K562 (cell line): ENCODE results near the gene PASD1. TPM values are rescaled to one million over a fixed set of nuclear protein-coding genes. Genes with fewer than 3 reads are reported as not detected.

Experiments
- CBX3 ChIP-seq, 2 experiments: IDR thresholded peaks; 1 replicate in 1 of 2; 2 replicates in 1 of 2; pipeline ENCODE4 v1.6.1; 2012; ENCODE audit warnings: inconsistent platforms in 2 of 2, low read length in 2 of 2, borderline replicate concordance in 1 of 2, control low read depth in 1 of 2
- CTBP1 ChIP-seq: fragments of 450-650 bp; IDR thresholded peaks from 2 replicates; pipeline ENCODE4 v1.6.1; 2016; ENCODE audit warnings: borderline replicate concordance
- ETV5 ChIP-seq: sonication (generic); formaldehyde crosslinking; IDR thresholded peaks from 2 replicates; pipeline ENCODE4 v1.4.0; 2020; ENCODE audit warnings: low read depth, mild to moderate bottlenecking, missing genetic modification reagents
- LARP7 ChIP-seq: fragments of 450-650 bp; IDR thresholded peaks from 2 replicates; pipeline ENCODE4 v1.6.1; 2016
- MECOM ChIP-seq: fragments of 250-450 bp; sonication (Bioruptor Pico); IDR thresholded peaks from 2 replicates; pipeline ENCODE4 v1.8.0; 2022; ENCODE audit warnings: inconsistent platforms
- MTA1 ChIP-seq: fragments of 450-650 bp; IDR thresholded peaks from 2 replicates; pipeline ENCODE4 v1.6.1; 2017; ENCODE audit warnings: borderline replicate concordance
- NFE2 ChIP-seq: IDR thresholded peaks from 2 replicates; pipeline ENCODE4 v1.6.1; 2014; ENCODE audit warnings: antibody characterized with exemption, low read depth
- NR2C2 ChIP-seq, 2 experiments: fragments of 200-800 bp in 1 of 2; sonication (Bioruptor generic) in 1 of 2; sonication (generic) in 1 of 2; formaldehyde crosslinking in 1 of 2; IDR thresholded peaks; 2 replicates each; pipeline versions ENCODE4 v1.6.1 to v1.8.0; 2016 to 2022; ENCODE audit warnings: mild to moderate bottlenecking in 1 of 2, missing compliant biosample characterization in 1 of 2, missing genetic modification characterization in 1 of 2, missing genetic modification reagents in 1 of 2
- TARDBP ChIP-seq: fragments of 450-650 bp; IDR thresholded peaks from 2 replicates; pipeline ENCODE4 v1.6.1; 2016
- ZBTB40 ChIP-seq, 2 experiments: fragments of 450-650 bp in 1 of 2; sonication (generic) in 1 of 2; formaldehyde crosslinking in 1 of 2; IDR thresholded peaks; 2 replicates each; pipeline versions ENCODE4 v1.7.1 to v1.9.0; 2016 to 2022; ENCODE audit warnings: inconsistent platforms in 1 of 2, mild to moderate bottlenecking in 1 of 2, missing genetic modification reagents in 1 of 2
- ZNF217 ChIP-seq: sonication (generic); formaldehyde crosslinking; IDR thresholded peaks from 2 replicates; pipeline ENCODE4 v1.8.0; 2022; ENCODE audit warnings: mild to moderate bottlenecking, missing genetic modification reagents
- ZNF507 ChIP-seq: conservative IDR thresholded peaks from 2 replicates; pipeline ENCODE4 v1.6.1; 2017; ENCODE audit warnings: missing genetic modification characterization, missing compliant biosample characterization
- ZNF551 ChIP-seq: fragments of 250-450 bp; sonication (Bioruptor Pico); IDR thresholded peaks from 2 replicates; pipeline ENCODE4 v1.5.0; 2021; ENCODE audit warnings: mild to moderate bottlenecking, moderate library complexity
- ZNF644 ChIP-seq: fragments of 200-800 bp; sonication (Bioruptor generic); IDR thresholded peaks from 2 replicates; pipeline ENCODE4 v1.6.1; 2016; ENCODE audit warnings: low read depth, missing genetic modification characterization, missing compliant biosample characterization
- polyA plus RNA-seq, 8 experiments: library from polyadenylated mRNA; depleted of rRNA in 4 of 8; stranded (reverse) in 5 of 8; unstranded in 3 of 8; fragments of >200 nt; fragmentation: Nextera tagmentation in 2 of 8; fragmentation: Illumina TruSeq in 1 of 8; extraction: Ambion mirVana in 2 of 8; extraction: Trizol in 1 of 8; gene quantifications; 2 replicates each; pipeline versions ENCODE4 v1.2.1 to v1.2.3, GENCODE V29; 2011 to 2014; ENCODE audit warnings: inconsistent platforms in 1 of 8, missing spikeins in 1 of 8
- total RNA-seq, 7 experiments: library from RNA; depleted of rRNA in 6 of 7; stranded (reverse); fragments of >200 nt in 6 of 7; fragmentation: Illumina TruSeq in 2 of 7; extraction: Trizol in 2 of 7; gene quantifications; 2 replicates each; pipeline versions ENCODE4 v1.2.1 to v1.2.3, GENCODE V29; 2011 to 2021; ENCODE audit warnings: low replicate concordance in 1 of 7
- TF ChIP-seq, protein P1 (sequence below): fragments of 250-450 bp; sonication (Bioruptor Pico); IDR thresholded peaks from 2 replicates; pipeline ENCODE4 v1.5.0; 2021; ENCODE audit warnings: mild to moderate bottlenecking, borderline replicate concordance
- TF ChIP-seq, protein P2 (sequence below): fragments of 450-650 bp; IDR thresholded peaks from 2 replicates; pipeline ENCODE4 v1.6.1; 2016; ENCODE audit warnings: antibody characterized with exemption

PASD1 gene
- total and polyA plus RNA-seq, 9 of the 15 experiments (the other 6 are each of a cell fraction or from before 2014, with no cell fraction given) = 1.7 to 12.8 (median 9.6) TPM

- TF ChIP-seq ZNF507 (no peak), MECOM (CRISPR knock-in tag) (peak; percentile 45; the same call in 1 of the 2 replicates), CBX3 (IDR thresholded peaks at IDR 0.05; ENCODE audit: borderline replicate concordance in 1 of 2, low read length in 2 of 2) (0 out of 3 replicates have a peak, but pooled peaks of 1 of the 2 experiments have one; percentile 19), CTBP1 (peak; percentile 86), ZNF644 (tag) (no peak), ETV5 (CRISPR knock-in tag) (no peak), ZNF551 (CRISPR knock-in tag) (no peak), NR2C2 (CRISPR knock-in tag; IDR thresholded peaks at IDR 0.05) (no peak), NR2C2 (tag; IDR thresholded peaks at IDR 0.05) (no peak), TARDBP (no peak), ZBTB40 (IDR thresholded peaks at IDR 0.05) (no peak), ZBTB40 (CRISPR knock-in tag; IDR thresholded peaks at IDR 0.05) (no peak), MTA1 (no peak), LARP7 (no peak), NFE2 (0 out of 2 replicates have a peak, but pooled peaks have one; percentile 41), ZNF217 (no peak)
- TF ChIP-seq, protein P1, sequence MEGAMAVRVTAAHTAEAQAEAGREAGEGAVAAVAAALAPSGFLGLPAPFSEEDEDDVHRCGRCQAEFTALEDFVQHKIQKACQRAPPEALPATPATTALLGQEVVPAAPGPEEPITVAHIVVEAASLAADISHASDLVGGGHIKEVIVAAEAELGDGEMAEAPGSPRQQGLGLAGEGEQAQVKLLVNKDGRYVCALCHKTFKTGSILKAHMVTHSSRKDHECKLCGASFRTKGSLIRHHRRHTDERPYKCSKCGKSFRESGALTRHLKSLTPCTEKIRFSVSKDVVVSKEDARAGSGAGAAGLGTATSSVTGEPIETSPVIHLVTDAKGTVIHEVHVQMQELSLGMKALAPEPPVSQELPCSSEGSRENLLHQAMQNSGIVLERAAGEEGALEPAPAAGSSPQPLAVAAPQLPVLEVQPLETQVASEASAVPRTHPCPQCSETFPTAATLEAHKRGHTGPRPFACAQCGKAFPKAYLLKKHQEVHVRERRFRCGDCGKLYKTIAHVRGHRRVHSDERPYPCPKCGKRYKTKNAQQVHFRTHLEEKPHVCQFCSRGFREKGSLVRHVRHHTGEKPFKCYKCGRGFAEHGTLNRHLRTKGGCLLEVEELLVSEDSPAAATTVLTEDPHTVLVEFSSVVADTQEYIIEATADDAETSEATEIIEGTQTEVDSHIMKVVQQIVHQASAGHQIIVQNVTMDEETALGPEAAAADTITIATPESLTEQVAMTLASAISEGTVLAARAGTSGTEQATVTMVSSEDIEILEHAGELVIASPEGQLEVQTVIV (CRISPR knock-in tag) = no peak
- TF ChIP-seq, protein P2, sequence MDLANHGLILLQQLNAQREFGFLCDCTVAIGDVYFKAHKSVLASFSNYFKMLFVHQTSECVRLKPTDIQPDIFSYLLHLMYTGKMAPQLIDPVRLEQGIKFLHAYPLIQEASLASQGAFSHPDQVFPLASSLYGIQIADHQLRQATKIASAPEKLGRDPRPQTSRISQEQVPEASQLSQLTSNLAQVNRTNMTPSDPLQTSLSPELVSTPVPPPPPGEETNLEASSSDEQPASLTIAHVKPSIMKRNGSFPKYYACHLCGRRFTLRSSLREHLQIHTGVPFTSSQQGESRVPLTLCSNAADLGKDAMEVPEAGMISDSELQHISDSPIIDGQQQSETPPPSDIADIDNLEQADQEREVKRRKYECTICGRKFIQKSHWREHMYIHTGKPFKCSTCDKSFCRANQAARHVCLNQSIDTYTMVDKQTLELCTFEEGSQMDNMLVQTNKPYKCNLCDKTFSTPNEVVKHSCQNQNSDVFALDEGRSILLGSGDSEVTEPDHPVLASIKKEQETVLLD = no peak
Measured at GRCh38 chrX:151633157-151633556, 69.7 kb downstream of the PASD1 start (continued).
